ENCODE measurements around the gene RNF208.

- TF ChIP-seq POLR2A (IDR thresholded peaks at IDR 0.05; ENCODE audit: low read depth, low read length): no peak
- TF ChIP-seq CTCF (conservative IDR thresholded peaks at IDR 0.05; ENCODE audit: low read depth, low read length): no peak
- no peak for TF ChIP-seq MAFK (IDR thresholded peaks at IDR 0.05; ENCODE audit: low read depth, low read length)
- TF ChIP-seq FOS (IDR thresholded peaks at IDR 0.05; ENCODE audit: low read depth, low read length): no peak
- no peak for TF ChIP-seq MAZ (IDR thresholded peaks at IDR 0.05; ENCODE audit: borderline replicate concordance, low read depth, low read length)
- TF ChIP-seq RFX5 (IDR thresholded peaks at IDR 0.05; ENCODE audit: low read depth, low read length): no peak
- TF ChIP-seq USF2 (IDR thresholded peaks at IDR 0.05; ENCODE audit: low read depth, low read length): no peak
- no peak for TF ChIP-seq SMC3 (IDR thresholded peaks at IDR 0.05; ENCODE audit: low read depth, low read length)
- TF ChIP-seq MXI1 (IDR thresholded peaks at IDR 0.05; ENCODE audit: borderline replicate concordance, low read depth, low read length): no peak
- TF ChIP-seq CEBPB (IDR thresholded peaks at IDR 0.05; ENCODE audit: low read depth, low read length): no peak
- TF ChIP-seq BHLHE40 (IDR thresholded peaks at IDR 0.05; ENCODE audit: low read depth, low read length): no peak
- TF ChIP-seq CHD1 (IDR thresholded peaks at IDR 0.05; ENCODE audit: low read depth, low read length): no peak
- no peak for TF ChIP-seq NFE2L2 (IDR thresholded peaks at IDR 0.05; ENCODE audit: low read depth, low read length)
Measured at GRCh38 chr9:137180491-137180890, 41.5 kb downstream of the RNF208 start.
